OCI-LY7 (cell line): ENCODE data around the gene BIRC5.

Experiments
- CTCF ChIP-seq: fragments of 200-600 bp; sonication (generic); conservative IDR thresholded peaks from 2 replicates; pipeline ENCODE4 v1.5.1; 2014; ENCODE audit warnings: mild to moderate bottlenecking, antibody characterized with exemption, low read length, moderate library complexity, mixed read lengths
- EZH2phosphoT487 ChIP-seq: fragments of 200-600 bp; sonication (generic); IDR thresholded peaks from 2 replicates; pipeline ENCODE4 v1.6.1; 2018; ENCODE audit warnings: low read depth, borderline replicate concordance, mild to moderate bottlenecking, mixed run types, antibody characterized with exemption, low read length, moderate library complexity, mixed read lengths

DNA sequence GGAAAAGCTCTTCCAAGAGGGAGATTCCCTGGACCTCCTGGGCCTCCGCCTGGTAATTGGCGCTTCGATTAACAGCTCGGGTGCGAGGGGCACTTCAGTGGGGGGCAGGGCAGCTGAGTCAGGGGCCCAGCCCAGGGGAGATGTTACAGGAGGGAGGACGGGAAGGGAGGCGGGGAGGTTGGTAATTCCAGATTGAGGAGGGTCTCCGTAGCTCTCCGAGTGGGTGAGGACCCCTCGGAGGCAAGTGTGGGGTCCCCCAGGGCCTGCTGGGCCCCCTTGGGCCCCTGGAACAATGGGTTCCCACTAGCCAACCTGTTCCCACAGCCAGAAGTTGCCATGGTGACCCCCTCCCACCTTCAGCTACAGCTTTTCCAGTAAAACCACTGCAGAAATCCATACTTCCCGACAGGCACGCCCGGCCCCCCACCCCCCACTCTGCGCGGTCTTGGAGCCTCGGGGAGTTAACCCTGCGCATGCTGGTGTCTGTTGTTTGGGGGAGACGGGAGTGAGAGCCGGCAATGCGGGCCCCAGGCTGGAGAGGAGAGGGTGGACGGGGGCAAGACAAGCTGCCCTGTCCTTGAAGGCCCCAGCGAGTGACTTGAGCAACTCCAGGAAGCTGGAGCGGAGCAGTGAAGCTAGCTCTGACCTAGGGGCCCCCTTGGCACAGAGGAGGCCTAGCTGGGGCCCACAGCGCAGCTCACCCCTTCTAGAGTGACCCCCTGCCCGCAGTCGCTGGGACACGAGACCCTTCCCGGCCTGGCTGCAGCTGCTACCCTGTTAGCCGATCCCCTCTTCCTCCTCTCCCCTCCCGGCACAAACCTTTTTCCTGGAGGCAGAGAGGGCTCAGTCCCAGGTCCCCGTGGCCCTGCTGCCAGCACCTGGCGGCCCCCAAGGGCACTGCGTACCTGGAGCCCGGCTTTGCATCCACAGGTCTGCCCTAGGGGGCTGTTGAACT, 55.2 kb downstream of the BIRC5 start:
- no peak for TF ChIP-seq CTCF
- no peak for TF ChIP-seq EZH2phosphoT487
